ENCODE results near the gene AGRN. TPM values are rescaled to one million over a fixed set of nuclear protein-coding genes. Genes with fewer than 3 reads are reported as not detected.
"Not testable (repeated sequence)": the region's sequence is repeated elsewhere in the genome, so short reads cannot be mapped to it uniquely, and the experiment has no call there.

The AGRN gene
- total RNA-seq, 4 donors from 2014 or later = 33.0 to 103 (median 41.4) TPM

DNA sequence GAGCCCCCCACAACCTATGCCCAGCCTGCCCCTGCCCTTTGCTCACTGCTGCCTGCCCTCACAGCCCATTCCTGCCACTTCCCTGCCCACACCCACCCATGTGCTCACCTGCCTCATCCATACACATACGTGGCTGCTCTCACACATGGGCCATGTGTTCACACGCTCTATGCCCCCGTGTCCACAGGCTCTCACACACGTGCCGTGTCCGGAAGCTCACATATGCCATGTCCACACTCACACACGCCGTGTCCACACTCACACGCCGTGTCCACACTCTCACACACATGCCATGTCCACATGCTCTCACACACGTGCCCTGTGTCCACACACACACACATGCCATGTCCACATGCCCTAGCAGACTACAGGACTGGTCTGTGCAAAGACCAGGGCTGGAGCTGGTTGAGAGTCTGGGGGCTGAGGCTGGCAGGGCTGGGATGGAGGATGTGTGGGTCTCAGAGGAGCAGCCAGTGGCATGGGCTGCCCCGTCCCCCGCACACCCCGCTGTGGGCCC lies 54.8 kb downstream of the AGRN start:
- Histone ChIP-seq H3K36me3 (no peaks in the 10 kb centered on the region), H3K27me3 (no peaks in the 10 kb centered on the region), H3K4me1 (peaks cover 0 to 19% (median 5%) of the 10 kb centered on the region in 4 donors), H3K9me3 (no peaks in the 10 kb centered on the region), H3K4me3 (no peak overlapping the region), H3K27ac (peak overlapping the region in 1 of 4 donors; percentile 73)
- no peak for DNase-seq
- TF ChIP-seq, protein P1, sequence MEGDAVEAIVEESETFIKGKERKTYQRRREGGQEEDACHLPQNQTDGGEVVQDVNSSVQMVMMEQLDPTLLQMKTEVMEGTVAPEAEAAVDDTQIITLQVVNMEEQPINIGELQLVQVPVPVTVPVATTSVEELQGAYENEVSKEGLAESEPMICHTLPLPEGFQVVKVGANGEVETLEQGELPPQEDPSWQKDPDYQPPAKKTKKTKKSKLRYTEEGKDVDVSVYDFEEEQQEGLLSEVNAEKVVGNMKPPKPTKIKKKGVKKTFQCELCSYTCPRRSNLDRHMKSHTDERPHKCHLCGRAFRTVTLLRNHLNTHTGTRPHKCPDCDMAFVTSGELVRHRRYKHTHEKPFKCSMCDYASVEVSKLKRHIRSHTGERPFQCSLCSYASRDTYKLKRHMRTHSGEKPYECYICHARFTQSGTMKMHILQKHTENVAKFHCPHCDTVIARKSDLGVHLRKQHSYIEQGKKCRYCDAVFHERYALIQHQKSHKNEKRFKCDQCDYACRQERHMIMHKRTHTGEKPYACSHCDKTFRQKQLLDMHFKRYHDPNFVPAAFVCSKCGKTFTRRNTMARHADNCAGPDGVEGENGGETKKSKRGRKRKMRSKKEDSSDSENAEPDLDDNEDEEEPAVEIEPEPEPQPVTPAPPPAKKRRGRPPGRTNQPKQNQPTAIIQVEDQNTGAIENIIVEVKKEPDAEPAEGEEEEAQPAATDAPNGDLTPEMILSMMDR (IDR thresholded peaks at IDR 0.05) = no peak
- TF ChIP-seq POLR2A (IDR thresholded peaks at IDR 0.05) = no peak

DNA sequence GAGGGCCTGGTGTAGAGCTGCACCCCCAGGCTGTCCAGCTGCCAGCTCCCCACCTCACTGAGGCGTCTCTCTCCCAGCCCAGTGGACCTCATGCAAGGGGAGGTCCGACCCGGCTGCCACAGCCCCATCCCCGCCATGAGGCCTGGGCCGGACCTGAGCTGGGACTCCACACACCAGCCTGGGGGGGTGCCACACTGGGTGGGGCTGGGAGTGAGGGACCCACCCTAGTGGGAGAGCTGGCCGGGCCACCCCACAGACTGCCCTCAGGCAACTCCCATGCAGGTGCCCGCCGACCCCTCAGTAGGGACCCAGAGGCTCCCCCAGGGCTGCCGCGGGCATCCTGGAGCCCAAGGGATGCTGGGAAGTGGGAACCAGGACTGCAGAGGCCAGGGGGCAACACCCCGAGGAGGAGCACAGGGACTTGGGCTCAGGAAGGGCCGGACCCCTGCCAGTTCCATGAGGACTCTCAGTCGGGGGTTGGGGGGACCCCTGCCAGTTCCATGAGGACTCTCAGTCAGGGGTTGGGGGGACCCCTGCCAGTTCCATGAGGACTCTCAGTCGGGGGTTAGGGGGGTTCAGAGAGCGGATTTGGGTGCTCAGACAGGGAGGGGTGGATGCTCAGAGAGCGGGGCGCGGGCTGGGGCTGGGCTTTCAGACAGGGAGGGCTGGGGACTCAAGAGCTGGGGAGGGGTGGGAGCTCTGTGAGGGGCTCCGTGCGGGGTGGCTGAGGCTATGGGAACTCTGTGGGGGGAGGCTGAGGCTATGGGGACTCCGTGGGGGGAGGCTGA lies 55.4 kb downstream of the AGRN start:
- Histone ChIP-seq H3K27me3 (no peaks in the 10 kb centered on the region), H3K9me3 (no peaks in the 10 kb centered on the region), H3K27ac (no peak overlapping the region), H3K36me3 (no peaks in the 10 kb centered on the region), H3K4me1 (peaks cover 0 to 25% (median 9%) of the 10 kb centered on the region in 4 donors), H3K4me3 (no peak overlapping the region)
- DNase-seq = no peak
- TF ChIP-seq, protein P1 (IDR thresholded peaks at IDR 0.05) = no peak
- no peak for TF ChIP-seq POLR2A (IDR thresholded peaks at IDR 0.05)

DNA sequence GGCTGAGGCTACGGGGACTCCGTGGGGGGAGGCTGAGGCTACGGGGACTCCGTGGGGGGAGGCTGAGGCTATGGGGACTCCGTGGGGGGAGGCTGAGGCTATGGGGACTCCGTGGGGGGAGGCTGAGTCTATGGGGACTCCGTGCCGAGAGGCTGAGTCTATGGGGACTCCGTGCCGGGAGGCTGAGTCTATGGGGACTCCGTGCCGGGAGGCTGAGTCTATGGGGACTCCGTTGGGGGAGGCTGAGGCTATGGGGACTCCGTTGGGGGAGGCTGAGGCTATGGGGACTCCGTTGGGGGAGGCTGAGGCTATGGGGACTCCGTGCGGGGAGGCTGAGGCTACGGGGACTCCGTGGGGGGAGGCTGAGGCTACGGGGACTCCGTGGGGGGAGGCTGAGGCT lies 57.5 kb downstream of the AGRN start:
- H3K4me1 ChIP-seq = peaks cover 0 to 26% (median 9%) of the 10 kb centered on the region in 4 donors
- DNase-seq, H3K9me3 ChIP-seq, H3K36me3 ChIP-seq, H3K4me3 ChIP-seq, H3K27me3 ChIP-seq, H3K27ac ChIP-seq: not testable (repeated sequence)

DNA sequence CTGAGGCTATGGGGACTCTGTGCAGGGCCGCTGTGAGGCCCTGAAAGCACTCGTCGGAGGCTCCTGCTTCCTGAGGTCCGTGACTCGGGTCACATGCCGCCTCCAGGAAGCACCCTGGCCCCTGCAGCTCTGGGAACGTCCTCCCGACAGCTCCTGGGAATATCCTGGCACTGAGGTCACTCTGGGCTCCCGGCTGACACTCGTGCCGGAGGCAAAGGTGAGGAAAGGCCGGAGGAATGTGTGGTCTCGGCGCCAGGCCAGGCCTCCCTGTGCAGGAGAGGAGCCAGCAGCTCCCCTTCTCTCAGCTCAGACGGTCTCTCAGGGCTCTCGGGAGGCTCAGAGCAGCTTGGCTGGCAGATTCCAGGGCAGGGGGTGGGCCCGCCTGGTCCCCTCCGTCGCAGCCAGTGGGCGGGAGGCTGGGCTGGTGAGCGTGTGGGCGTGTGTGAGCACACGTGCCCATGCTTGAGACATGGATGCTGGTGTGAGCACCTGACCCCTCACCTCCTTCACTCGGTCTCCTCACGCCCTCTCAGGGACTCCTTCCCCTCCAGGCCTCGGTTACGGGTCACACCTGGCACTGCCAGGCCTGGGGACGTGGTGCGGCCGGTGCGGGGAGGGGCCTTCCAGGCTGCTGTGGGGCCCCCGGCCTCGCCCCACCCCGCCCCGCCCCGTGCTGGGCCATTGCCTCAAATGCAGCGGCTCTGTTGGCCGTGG lies 59.6 kb downstream of the AGRN start:
- Histone ChIP-seq H3K4me3 (peak overlapping the region; percentile 17 to 29 (median 20)), H3K27ac (no peak overlapping the region), H3K4me1 (peaks cover 0 to 14% (median 9%) of the 10 kb centered on the region in 4 donors), H3K9me3 (no peaks in the 10 kb centered on the region), H3K27me3 (no peaks in the 10 kb centered on the region), H3K36me3 (no peaks in the 10 kb centered on the region)
- DNase-seq = peak in 1 of 3 donors; percentile 68
- TF ChIP-seq POLR2A (IDR thresholded peaks at IDR 0.05) = no peak
- TF ChIP-seq, protein P1 (IDR thresholded peaks at IDR 0.05) = no peak

DNA sequence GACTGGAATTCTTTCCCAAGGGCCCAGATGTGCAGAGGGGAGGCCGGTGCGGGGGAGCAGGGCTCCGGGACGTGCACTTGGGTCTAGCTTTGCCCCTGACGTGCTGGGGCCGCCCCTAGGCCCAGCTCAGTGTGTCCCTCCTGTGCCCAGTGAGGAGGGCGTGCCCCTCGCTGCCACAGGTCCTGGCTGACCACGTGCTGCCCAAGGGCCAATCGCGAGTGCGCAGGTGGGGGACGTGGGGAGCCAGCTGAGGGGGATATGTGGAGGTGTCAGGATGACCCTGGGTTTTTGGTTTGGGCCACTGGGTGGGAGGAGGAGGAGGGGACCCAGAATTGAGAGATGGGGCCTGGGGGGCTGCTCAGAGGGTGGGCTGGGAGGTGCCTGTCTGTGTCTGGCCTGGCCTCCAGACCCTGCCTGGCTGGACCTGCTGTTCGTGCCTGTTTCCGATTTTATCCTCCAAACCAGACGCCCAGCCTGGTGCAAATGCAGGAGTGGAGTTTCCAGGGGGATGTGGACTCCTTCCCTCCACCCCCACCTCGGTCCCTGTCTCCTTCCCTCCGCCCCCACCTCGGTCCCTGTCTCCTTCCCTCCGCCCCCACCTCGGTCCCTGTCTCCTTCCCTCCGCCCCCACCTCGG lies 60.3 kb downstream of the AGRN start:
- Histone ChIP-seq H3K36me3 (no peaks in the 10 kb centered on the region), H3K4me3 (peak overlapping the region; percentile 17 to 29 (median 20)), H3K4me1 (peaks cover 0 to 14% (median 9%) of the 10 kb centered on the region in 4 donors), H3K9me3 (no peaks in the 10 kb centered on the region), H3K27ac (no peak overlapping the region), H3K27me3 (no peaks in the 10 kb centered on the region)
- peak in 2 of 3 donors; percentile 61 to 68 for DNase-seq
- TF ChIP-seq, protein P1 (IDR thresholded peaks at IDR 0.05) = no peak
- no peak for TF ChIP-seq POLR2A (IDR thresholded peaks at IDR 0.05)

All from Peyer's patch (tissue), 4 donors.